DOHH2 (cell line): ENCODE measurements around the gene PIP4K2B.
A peak's percentile ranks its signal among the peaks of the same experiment; 100 is the strongest.

Source experiments
- H3F3A ChIP-seq: fragments of 200-600 bp; sonication (generic), shearing (Covaris generic); 2 replicates; pipeline ENCODE4 v1.6.0; 2016; ENCODE audit warnings: antibody characterized with exemption, mild to moderate bottlenecking; ENCODE audit not compliant: control insufficient read depth, insufficient read depth
- H3K27ac ChIP-seq: fragments of 200-600 bp; sonication (generic); 2 replicates; pipeline ENCODE4 v1.5.1; 2014; ENCODE audit warnings: low read depth, mild to moderate bottlenecking, low read length, moderate library complexity
- H3K27me3 ChIP-seq: fragments of 200-600 bp; sonication (generic); 2 replicates; pipeline ENCODE4 v1.6.1; 2014; ENCODE audit warnings: mild to moderate bottlenecking, low read length, mixed read lengths; ENCODE audit not compliant: control insufficient read depth
- H3K36me3 ChIP-seq: fragments of 200-600 bp; sonication (generic); 2 replicates; pipeline ENCODE4 v1.6.1; 2014; ENCODE audit warnings: mild to moderate bottlenecking, low read length, moderate library complexity, mixed read lengths; ENCODE audit not compliant: control insufficient read depth
- H3K4me1 ChIP-seq: fragments of 200-600 bp; sonication (generic); 2 replicates; pipeline ENCODE4 v1.6.1; 2014; ENCODE audit warnings: mild to moderate bottlenecking, low read length, mixed read lengths; ENCODE audit not compliant: control insufficient read depth
- H3K4me2 ChIP-seq: fragments of 200-600 bp; sonication (generic); 2 replicates; pipeline ENCODE4 v1.6.0; 2014; ENCODE audit warnings: mild to moderate bottlenecking, low read length, moderate library complexity
- H3K4me3 ChIP-seq: fragments of 200-600 bp; sonication (generic); 2 replicates; pipeline ENCODE4 v1.5.1; 2014; ENCODE audit warnings: mild to moderate bottlenecking, low read length, mixed read lengths
- H3K79me2 ChIP-seq: fragments of 200-600 bp; sonication (generic); 2 replicates; pipeline ENCODE4 v1.6.1; 2014; ENCODE audit warnings: mild to moderate bottlenecking, low read length, mixed read lengths; ENCODE audit not compliant: control insufficient read depth
- H3K9me2 ChIP-seq: fragments of 200-600 bp; sonication (generic); replicated peaks from 2 replicates; pipeline ENCODE4 v1.6.1; 2014; ENCODE audit warnings: mild to moderate bottlenecking, low read length, mixed read lengths; ENCODE audit not compliant: control insufficient read depth
- H3K9me3 ChIP-seq: fragments of 200-600 bp; sonication (generic); 2 replicates; pipeline ENCODE4 v1.6.1; 2014; ENCODE audit warnings: antibody characterized with exemption, low read length, mixed read lengths; ENCODE audit not compliant: control insufficient read depth, insufficient read depth
- H4K20me1 ChIP-seq: fragments of 200-600 bp; sonication (generic); 2 replicates; pipeline ENCODE4 v1.6.0; 2014; ENCODE audit warnings: low read depth, mild to moderate bottlenecking, antibody characterized with exemption, low read length, moderate library complexity; ENCODE audit not compliant: control insufficient read depth, insufficient read depth
- EZH2phosphoT487 ChIP-seq: fragments of 200-600 bp; sonication (generic); IDR thresholded peaks from 2 replicates; pipeline ENCODE4 v1.6.1; 2017; ENCODE audit warnings: borderline replicate concordance, mild to moderate bottlenecking, antibody characterized with exemption, low read length, moderate library complexity, mixed read lengths
- TF ChIP-seq, protein P1 (sequence below): fragments of 200-600 bp; sonication (generic); IDR thresholded peaks from one replicate; pipeline ENCODE4 v1.5.1; 2014; ENCODE audit warnings: antibody characterized with exemption, mild to moderate bottlenecking, low read depth, low read length; ENCODE audit not compliant: poor library complexity, severe bottlenecking

The PIP4K2B gene

DNA sequence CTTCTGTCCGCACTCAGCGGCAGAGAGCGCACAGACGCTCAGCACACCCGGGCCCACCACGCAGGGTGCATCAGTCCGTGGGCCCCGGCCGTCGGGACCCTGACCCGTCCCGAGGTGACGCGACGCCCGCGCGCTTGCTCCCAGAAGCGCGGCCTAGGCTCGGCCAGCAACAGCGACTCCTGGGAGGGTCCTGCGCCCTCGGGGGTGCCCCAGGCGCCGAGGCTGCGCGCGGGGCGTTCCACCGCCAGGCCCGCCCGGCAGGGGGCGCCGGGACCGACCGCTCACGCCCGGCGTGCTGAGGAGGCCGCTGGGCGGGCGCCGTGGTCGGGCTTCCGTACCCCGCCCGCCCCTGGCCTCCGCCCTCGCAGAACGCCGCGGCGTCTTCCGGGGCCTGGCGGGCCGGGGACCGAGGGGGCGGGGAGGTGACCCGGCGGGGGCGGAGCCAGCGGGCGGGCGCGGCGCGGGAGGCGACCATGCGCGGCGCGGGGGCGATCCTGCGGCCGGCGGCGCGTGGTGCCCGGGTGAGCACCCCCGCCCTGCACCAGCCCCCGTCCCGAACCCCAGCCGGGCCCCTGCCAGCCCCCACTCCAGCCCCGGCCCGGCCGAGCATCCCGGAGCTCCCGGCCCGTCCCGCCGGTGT is 69.3 kb downstream of the PIP4K2B start, which contains the start of gene CISD3:
Gene CISD3, plus strand, starts transcription at position 456 of the 640 bp plus-strand sequence. Its CDS starts 18 bp downstream, at position 474.
- Histone ChIP-seq H3K36me3 (peaks cover 40% of the 10 kb centered on the region), H3F3A (peaks cover 14% of the 10 kb centered on the region; the same call in 1 of the 2 replicates), H3K27me3 (no peaks in the 10 kb centered on the region), H3K4me3 (peak within 1 kb of the TSS; percentile 93), H3K27ac (peak within 1 kb of the TSS; percentile 40), H3K4me1 (peaks cover 48% of the 10 kb centered on the region), H3K9me3 (no peaks in the 10 kb centered on the region), H3K9me2 (no peaks in the 10 kb centered on the region), H3K79me2 (peaks cover 23% of the 10 kb centered on the region), H4K20me1 (no peaks in the 10 kb centered on the region), H3K4me2 (peak within 1 kb of the TSS; percentile 83)
- no peak for TF ChIP-seq EZH2phosphoT487
- TF ChIP-seq, protein P1, sequence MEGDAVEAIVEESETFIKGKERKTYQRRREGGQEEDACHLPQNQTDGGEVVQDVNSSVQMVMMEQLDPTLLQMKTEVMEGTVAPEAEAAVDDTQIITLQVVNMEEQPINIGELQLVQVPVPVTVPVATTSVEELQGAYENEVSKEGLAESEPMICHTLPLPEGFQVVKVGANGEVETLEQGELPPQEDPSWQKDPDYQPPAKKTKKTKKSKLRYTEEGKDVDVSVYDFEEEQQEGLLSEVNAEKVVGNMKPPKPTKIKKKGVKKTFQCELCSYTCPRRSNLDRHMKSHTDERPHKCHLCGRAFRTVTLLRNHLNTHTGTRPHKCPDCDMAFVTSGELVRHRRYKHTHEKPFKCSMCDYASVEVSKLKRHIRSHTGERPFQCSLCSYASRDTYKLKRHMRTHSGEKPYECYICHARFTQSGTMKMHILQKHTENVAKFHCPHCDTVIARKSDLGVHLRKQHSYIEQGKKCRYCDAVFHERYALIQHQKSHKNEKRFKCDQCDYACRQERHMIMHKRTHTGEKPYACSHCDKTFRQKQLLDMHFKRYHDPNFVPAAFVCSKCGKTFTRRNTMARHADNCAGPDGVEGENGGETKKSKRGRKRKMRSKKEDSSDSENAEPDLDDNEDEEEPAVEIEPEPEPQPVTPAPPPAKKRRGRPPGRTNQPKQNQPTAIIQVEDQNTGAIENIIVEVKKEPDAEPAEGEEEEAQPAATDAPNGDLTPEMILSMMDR, result peak; percentile 54

DNA sequence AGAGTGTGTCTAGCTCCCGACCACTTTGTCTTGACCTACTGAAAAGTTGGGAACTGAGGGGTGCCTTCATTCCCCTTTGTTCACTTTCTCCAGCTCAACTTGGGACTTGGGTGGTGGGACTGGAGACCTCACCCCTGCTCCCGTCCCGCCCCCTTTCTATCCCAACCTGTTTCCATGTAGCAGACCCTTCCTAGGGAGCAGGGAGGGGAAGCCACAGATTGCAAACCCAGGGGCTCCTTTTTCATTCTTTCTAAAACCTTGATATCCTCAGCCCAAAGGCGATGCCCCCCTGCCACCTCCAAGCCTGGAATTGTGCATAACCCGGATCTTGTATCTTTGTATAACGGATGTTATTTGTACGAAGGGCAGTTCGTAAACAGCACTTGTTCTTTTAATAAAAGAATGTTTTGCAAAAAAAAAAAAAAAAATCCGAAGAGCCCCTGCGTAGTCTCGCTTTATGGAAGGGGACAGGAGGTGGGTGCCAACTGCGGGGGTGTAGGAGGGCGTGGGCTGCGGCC is 69.9 kb downstream of the PIP4K2B start:
- H3K9me2 ChIP-seq, result no peaks in the 10 kb centered on the region
- H3K4me3 ChIP-seq, result peak overlapping the region; percentile 72
- peaks cover 44% of the 10 kb centered on the region for H3K36me3 ChIP-seq
- no peak overlapping the region for H3K27ac ChIP-seq
- peaks cover 48% of the 10 kb centered on the region for H3K4me1 ChIP-seq
- H3K9me3 ChIP-seq, result no peaks in the 10 kb centered on the region
- peaks cover 14% of the 10 kb centered on the region; the same call in 1 of the 2 replicates for H3F3A ChIP-seq
- TF ChIP-seq, protein P1, result no peak
- no peak for TF ChIP-seq EZH2phosphoT487
- H3K4me2 ChIP-seq, result peak overlapping the region; percentile 67
- H3K27me3 ChIP-seq, result no peaks in the 10 kb centered on the region
- no peaks in the 10 kb centered on the region for H4K20me1 ChIP-seq
- peaks cover 23% of the 10 kb centered on the region for H3K79me2 ChIP-seq

DNA sequence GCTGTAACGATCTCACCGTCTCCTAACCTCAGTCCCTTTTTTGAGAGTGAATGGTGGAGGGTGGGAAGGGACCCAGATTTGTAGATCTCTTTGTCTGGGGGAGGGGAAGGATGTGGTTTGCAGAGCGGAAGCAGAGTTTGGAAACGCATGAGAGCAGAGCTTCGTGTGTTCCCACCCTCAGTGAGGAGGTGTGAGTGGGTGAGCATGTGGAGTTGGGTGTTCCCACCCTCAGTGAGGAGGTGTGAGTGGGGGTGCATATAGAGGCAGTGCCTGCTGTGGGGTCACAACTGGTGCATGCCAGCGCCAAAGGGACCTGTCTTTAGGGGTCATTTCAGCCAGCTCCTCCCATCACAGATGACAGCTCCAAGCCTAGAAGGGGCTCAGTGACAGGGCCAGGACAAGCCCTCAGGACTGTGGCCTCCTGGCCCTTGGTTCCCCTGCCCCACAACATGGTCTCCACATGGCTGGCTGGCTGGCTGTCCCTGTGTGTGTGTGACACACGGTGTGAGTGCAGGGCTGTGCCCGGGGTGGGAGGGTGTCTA is 71.0 kb downstream of the PIP4K2B start:
- H4K20me1 ChIP-seq, result no peaks in the 10 kb centered on the region
- H3K79me2 ChIP-seq, result peaks cover 23% of the 10 kb centered on the region
- H3K4me3 ChIP-seq, result peak overlapping the region; percentile 47
- H3F3A ChIP-seq, result peaks cover 9% of the 10 kb centered on the region; the same call in 1 of the 2 replicates
- peak overlapping the region; percentile 62 for H3K27ac ChIP-seq
- peaks cover 39% of the 10 kb centered on the region for H3K36me3 ChIP-seq
- no peaks in the 10 kb centered on the region for H3K9me2 ChIP-seq
- peak overlapping the region; percentile 67 for H3K4me2 ChIP-seq
- TF ChIP-seq, protein P1, result no peak
- no peak for TF ChIP-seq EZH2phosphoT487
- H3K27me3 ChIP-seq, result no peaks in the 10 kb centered on the region
- H3K4me1 ChIP-seq, result peaks cover 48% of the 10 kb centered on the region
- no peaks in the 10 kb centered on the region for H3K9me3 ChIP-seq
